ENCODE data around the gene SYT9. TPM values are rescaled to one million over a fixed set of nuclear protein-coding genes. Genes with fewer than 3 reads are reported as not detected.

Gene SYT9
- total RNA-seq, 1 donor from 2014 or later = 0.08 TPM

- no peak for TF ChIP-seq CTCF (IDR thresholded peaks at IDR 0.05; ENCODE audit: borderline replicate concordance)
- Histone ChIP-seq H3K27me3 (ENCODE audit: low read depth) (no peaks in the 10 kb centered on the region), H3K9me3 (replicated peaks) (peaks cover 12% of the 10 kb centered on the region), H3K36me3 (no peaks in the 10 kb centered on the region), H3K4me3 (no peak overlapping the region), H3K27ac (replicated peaks) (no peak overlapping the region), H3K4me1 (no peaks in the 10 kb centered on the region)
- DNase-seq = no peak
- intact Hi-C loops (cut with micrococcal nuclease) = no loop called here
Measured at GRCh38 chr11:7299393-7299792, 47.7 kb downstream of the SYT9 start.

GRCh38 chr11:7300281-7300680 is 48.6 kb downstream of the SYT9 start:
- Histone ChIP-seq H3K36me3 (no peaks in the 10 kb centered on the region), H3K4me3 (no peak overlapping the region), H3K27me3 (ENCODE audit: low read depth) (no peaks in the 10 kb centered on the region), H3K27ac (replicated peaks) (no peak overlapping the region), H3K4me1 (no peaks in the 10 kb centered on the region), H3K9me3 (replicated peaks) (peaks cover 3% of the 10 kb centered on the region)
- intact Hi-C loops (cut with micrococcal nuclease) = no loop called here
- no peak for DNase-seq
- no peak for TF ChIP-seq CTCF (IDR thresholded peaks at IDR 0.05; ENCODE audit: borderline replicate concordance)

- no peak for TF ChIP-seq CTCF (IDR thresholded peaks at IDR 0.05; ENCODE audit: borderline replicate concordance)
- intact Hi-C loops (cut with micrococcal nuclease) = no loop called here
- Histone ChIP-seq H3K4me1 (no peaks in the 10 kb centered on the region), H3K36me3 (no peaks in the 10 kb centered on the region), H3K4me3 (no peak overlapping the region), H3K27me3 (ENCODE audit: low read depth) (no peaks in the 10 kb centered on the region), H3K9me3 (replicated peaks) (no peaks in the 10 kb centered on the region), H3K27ac (replicated peaks) (no peak overlapping the region)
- no peak for DNase-seq
Measured at GRCh38 chr11:7303146-7303545, 51.4 kb downstream of the SYT9 start.

- Histone ChIP-seq H3K4me1 (no peaks in the 10 kb centered on the region), H3K27ac (replicated peaks) (no peak overlapping the region), H3K36me3 (no peaks in the 10 kb centered on the region), H3K4me3 (no peak overlapping the region), H3K9me3 (replicated peaks) (no peaks in the 10 kb centered on the region), H3K27me3 (ENCODE audit: low read depth) (peaks cover 6% of the 10 kb centered on the region)
- no peak for DNase-seq
- no peak for TF ChIP-seq CTCF (IDR thresholded peaks at IDR 0.05; ENCODE audit: borderline replicate concordance)
- intact Hi-C loops (cut with micrococcal nuclease) = no loop called here
Measured at GRCh38 chr11:7306900-7307299, 55.2 kb downstream of the SYT9 start.

GRCh38 chr11:7307836-7308235 is 56.1 kb downstream of the SYT9 start:
- Histone ChIP-seq H3K27me3 (ENCODE audit: low read depth) (peaks cover 6% of the 10 kb centered on the region), H3K9me3 (replicated peaks) (no peaks in the 10 kb centered on the region), H3K36me3 (no peaks in the 10 kb centered on the region), H3K4me1 (no peaks in the 10 kb centered on the region), H3K4me3 (no peak overlapping the region), H3K27ac (replicated peaks) (no peak overlapping the region)
- no peak for TF ChIP-seq CTCF (IDR thresholded peaks at IDR 0.05; ENCODE audit: borderline replicate concordance)
- intact Hi-C loops (cut with micrococcal nuclease) = no loop called here
- DNase-seq = no peak

- H3K4me1 ChIP-seq = no peaks in the 10 kb centered on the region
- H3K9me3 ChIP-seq (replicated peaks) = no peaks in the 10 kb centered on the region
- no peak overlapping the region for H3K4me3 ChIP-seq
- H3K27ac ChIP-seq (replicated peaks) = no peak overlapping the region
- H3K36me3 ChIP-seq = no peaks in the 10 kb centered on the region
- intact Hi-C loops (cut with micrococcal nuclease) = no loop called here
- peaks cover 6% of the 10 kb centered on the region for H3K27me3 ChIP-seq (ENCODE audit: low read depth)
- no peak for TF ChIP-seq CTCF (IDR thresholded peaks at IDR 0.05; ENCODE audit: borderline replicate concordance)
- no peak for DNase-seq
Measured at GRCh38 chr11:7311903-7312302, 60.2 kb downstream of the SYT9 start.

All from left ventricle myocardium inferior (tissue), 1 donor.